ENCODE measurements around the gene ZFHX3. TPM values are rescaled to one million over a fixed set of nuclear protein-coding genes. Genes with fewer than 3 reads are reported as not detected.

The ZFHX3 gene
- total RNA-seq, 1 donor from 2014 or later: 34.8 TPM

DNA sequence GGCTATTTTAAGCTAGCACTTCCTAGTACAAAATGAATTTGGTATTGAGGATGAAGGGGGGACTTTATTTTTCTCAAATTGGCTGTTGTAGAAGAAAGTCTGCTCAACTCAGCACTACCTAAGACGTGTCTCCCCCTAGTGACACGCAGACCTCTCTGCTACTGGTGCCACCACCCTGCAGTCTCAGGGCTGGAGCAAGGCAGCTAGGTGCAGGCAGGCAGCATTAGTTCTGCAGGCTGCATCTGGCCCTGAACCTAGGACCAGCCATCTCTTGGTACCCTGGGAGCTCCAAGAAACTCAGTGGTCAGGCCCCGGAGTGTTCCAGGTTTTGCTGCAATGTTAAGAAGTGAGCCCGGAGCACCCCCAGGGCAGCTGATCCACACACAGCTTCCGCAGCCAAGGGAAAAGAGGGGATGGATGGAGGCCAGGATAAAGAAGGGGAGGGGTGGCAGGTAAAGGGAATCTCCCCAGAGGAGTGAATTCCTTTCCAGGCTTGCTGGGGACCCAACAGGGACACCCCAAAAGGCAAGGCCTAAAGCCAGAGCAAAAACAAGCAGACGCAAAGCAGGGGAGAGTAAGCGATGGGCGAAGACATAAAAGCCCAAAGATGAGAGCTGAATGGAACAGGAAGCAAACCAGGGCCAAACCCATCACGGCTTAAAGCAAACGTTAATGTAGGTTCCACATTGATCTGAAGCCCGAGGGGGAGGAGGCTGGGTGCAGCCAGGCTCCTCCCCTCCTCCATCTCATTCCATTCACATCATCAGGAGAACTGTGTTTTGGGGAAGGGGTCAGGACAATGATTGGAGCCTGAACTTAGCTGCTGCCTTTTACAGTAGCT, 200.5 kb downstream of the ZFHX3 start:
- peak overlapping the region; percentile 28 to 51 for H3K4me3 ChIP-seq
- H3K27ac ChIP-seq: peak overlapping the region; percentile 96 to 98
- DNase-seq (ENCODE audit: low spot score in 2 of 2): peak in 1 of 2 donors; percentile 68
- H3K36me3 ChIP-seq: no peaks in the 10 kb centered on the region
- intact Hi-C loops (cut with DNase I): loop anchor here (1.0 to 10.0 kb wide), 7 partner anchors 15 to 923 kb away; no protein-coding TSS in a partner anchor
- no peaks in the 10 kb centered on the region for H3K9me3 ChIP-seq
- TF ChIP-seq, protein P1, sequence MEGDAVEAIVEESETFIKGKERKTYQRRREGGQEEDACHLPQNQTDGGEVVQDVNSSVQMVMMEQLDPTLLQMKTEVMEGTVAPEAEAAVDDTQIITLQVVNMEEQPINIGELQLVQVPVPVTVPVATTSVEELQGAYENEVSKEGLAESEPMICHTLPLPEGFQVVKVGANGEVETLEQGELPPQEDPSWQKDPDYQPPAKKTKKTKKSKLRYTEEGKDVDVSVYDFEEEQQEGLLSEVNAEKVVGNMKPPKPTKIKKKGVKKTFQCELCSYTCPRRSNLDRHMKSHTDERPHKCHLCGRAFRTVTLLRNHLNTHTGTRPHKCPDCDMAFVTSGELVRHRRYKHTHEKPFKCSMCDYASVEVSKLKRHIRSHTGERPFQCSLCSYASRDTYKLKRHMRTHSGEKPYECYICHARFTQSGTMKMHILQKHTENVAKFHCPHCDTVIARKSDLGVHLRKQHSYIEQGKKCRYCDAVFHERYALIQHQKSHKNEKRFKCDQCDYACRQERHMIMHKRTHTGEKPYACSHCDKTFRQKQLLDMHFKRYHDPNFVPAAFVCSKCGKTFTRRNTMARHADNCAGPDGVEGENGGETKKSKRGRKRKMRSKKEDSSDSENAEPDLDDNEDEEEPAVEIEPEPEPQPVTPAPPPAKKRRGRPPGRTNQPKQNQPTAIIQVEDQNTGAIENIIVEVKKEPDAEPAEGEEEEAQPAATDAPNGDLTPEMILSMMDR (IDR thresholded peaks at IDR 0.05): peak in 2 of 3 experiments; percentile 51 to 58
- H3K27me3 ChIP-seq: no peaks in the 10 kb centered on the region
- H3K4me1 ChIP-seq: peaks cover 23 to 60% of the 10 kb centered on the region in 2 donors

DNA sequence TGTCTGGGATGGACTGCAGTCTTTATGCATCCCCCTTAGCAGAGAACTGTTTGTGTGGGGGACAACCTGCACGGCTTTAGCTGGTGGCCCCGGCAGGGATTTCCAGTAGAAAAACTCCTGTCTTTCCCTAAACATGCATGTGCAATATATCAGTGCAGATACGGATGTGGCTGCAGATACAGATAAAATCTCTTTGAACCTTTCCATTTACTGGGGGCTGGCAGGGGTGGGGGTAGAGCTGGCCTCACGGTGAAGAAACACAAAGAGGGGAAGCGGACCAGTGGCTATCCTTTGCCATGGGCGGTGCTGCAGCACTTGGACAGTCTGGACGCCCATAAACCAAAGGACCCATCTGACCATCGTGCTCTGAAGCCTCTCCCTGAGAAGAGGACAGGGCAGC, 201.3 kb downstream of the ZFHX3 start:
- no peak for DNase-seq (ENCODE audit: low spot score in 2 of 2)
- intact Hi-C loops (cut with DNase I): loop anchor here (2.0 to 10.0 kb wide), 3 partner anchors 62 to 246 kb away; no protein-coding TSS in a partner anchor
- H3K27ac ChIP-seq: peak overlapping the region; percentile 96 to 98

DNA sequence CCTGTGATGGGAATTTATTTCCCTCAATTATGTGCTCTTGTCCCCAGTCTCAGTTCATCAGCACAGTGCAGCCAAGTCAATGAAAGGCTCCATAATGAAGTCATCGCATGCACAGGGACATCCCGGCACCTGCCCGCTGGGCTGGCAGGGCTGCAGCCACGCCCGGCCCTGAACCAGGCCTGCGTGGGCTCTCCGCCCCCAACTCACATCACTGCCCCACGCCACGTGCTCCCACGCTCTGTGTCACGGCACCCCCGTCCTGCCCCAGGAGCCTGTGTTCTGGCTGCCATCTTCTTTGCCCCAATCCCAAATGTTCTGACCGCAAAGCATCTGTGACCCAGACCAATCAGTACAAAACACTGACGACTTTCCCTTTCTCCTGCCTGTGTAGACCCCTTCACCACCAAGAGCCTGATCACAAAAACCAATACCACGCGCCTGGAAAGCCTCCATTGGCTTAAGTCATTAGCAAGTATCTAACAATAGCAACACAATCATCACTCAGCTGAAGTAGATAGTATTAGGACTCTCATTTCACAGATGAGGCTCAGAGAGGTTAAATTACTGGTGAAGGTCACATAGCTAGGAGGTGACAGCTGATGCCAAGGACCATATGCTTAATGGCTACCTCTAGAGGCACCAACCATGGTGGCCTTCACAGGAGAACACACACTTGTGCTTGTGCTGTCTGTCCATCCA, 202.5 kb downstream of the ZFHX3 start:
- Histone ChIP-seq H3K4me1 (peaks cover 28 to 61% of the 10 kb centered on the region in 2 donors), H3K4me3 (no peak overlapping the region), H3K36me3 (no peaks in the 10 kb centered on the region), H3K9me3 (no peaks in the 10 kb centered on the region), H3K27ac (peak overlapping the region; percentile 96 to 98), H3K27me3 (no peaks in the 10 kb centered on the region)
- intact Hi-C loops (cut with DNase I): loop anchor here (2.0 to 10.0 kb wide), 3 partner anchors 61 to 247 kb away; no protein-coding TSS in a partner anchor
- DNase-seq (ENCODE audit: low spot score in 2 of 2): no peak
- TF ChIP-seq, protein P1 (IDR thresholded peaks at IDR 0.05): no peak

More for the DNA sequence above, 201.3 kb downstream of the ZFHX3 start:
- Histone ChIP-seq H3K9me3 (no peaks in the 10 kb centered on the region), H3K4me1 (peaks cover 23 to 57% of the 10 kb centered on the region in 2 donors), H3K4me3 (no peak overlapping the region), H3K36me3 (no peaks in the 10 kb centered on the region), H3K27me3 (no peaks in the 10 kb centered on the region)
- TF ChIP-seq, protein P1 (IDR thresholded peaks at IDR 0.05): no peak

DNA sequence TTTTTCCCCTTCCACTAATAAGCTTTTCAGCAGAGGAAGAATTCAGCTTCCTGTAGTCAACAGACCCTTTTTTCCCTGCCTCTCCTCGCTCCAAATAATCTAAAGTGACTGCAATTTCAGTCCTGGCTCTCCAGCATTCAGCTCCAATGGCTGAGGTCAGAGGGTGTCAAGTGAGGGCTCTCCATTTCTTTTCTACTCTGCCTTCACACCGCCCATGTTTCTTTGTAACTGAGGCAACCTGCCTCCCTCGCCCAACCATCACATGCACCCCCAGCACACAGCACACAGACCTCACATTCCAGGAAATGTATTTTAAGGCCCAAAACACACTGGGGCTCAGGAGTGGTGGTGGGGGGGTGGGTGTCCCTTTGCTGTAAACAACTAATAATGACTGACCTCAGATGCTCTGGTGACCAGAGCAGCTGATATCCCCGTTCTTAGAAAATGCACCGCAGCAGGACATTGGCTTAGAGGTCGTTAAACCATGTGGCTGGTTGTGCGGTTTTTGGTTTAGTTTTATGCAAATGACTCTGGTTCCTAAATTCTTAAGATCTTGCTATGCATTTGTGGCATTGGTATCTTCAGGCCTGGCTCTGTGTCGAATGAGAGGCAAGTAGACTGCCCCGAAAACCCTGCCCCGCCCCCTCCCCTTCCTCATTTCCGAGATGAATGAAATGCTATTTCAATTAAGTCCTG, 203.6 kb downstream of the ZFHX3 start:
- H3K4me3 ChIP-seq: no peak overlapping the region
- H3K9me3 ChIP-seq: no peaks in the 10 kb centered on the region
- no peaks in the 10 kb centered on the region for H3K36me3 ChIP-seq
- H3K27ac ChIP-seq: peak overlapping the region; percentile 96 to 98
- intact Hi-C loops (cut with DNase I): loop anchor here (10.0 kb wide), 1 partner anchor 60 kb away; no protein-coding TSS in a partner anchor
- peaks cover 18 to 50% of the 10 kb centered on the region in 2 donors for H3K4me1 ChIP-seq
- TF ChIP-seq, protein P1 (IDR thresholded peaks at IDR 0.05): no peak
- no peak for DNase-seq (ENCODE audit: low spot score in 2 of 2)
- no peaks in the 10 kb centered on the region for H3K27me3 ChIP-seq

DNA sequence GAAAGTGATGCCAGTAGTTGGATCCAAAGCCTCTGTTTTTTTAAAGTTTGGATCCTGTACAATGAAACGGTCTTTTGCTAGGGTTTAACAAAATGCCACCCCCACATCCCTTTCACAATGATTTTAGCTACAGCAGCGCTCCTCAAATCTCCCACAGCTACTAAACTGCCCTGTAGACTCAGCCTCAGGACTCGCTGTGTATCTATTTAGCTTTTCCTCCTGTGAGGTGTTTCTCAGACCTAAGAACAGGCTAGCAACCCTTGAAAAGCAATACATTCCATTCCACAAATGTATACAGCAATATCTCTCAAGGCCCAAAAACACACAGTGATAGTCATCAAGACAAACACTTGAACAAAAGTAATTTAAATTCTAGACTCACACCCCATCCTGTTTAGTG, 206.4 kb downstream of the ZFHX3 start:
- no peak overlapping the region for H3K4me3 ChIP-seq
- TF ChIP-seq, protein P1 (IDR thresholded peaks at IDR 0.05): no peak
- no peaks in the 10 kb centered on the region for H3K9me3 ChIP-seq
- intact Hi-C loops (cut with DNase I): loop anchor here (10.0 kb wide), 1 partner anchor 57 kb away; no protein-coding TSS in a partner anchor
- H3K27ac ChIP-seq: no peak overlapping the region
- DNase-seq (ENCODE audit: low spot score in 2 of 2): no peak
- peaks cover 9 to 26% of the 10 kb centered on the region in 2 donors for H3K4me1 ChIP-seq
- no peaks in the 10 kb centered on the region for H3K36me3 ChIP-seq
- H3K27me3 ChIP-seq: no peaks in the 10 kb centered on the region
